NCI-H345 treated with DMSO at 0.1 percent for 48 hours (cell line): ENCODE measurements around the gene BORCS6.

ENCODE experiments used
- DNase-seq: peaks from one replicate; lab custom pipeline; 2025; ENCODE audit not compliant: unreplicated experiment; lab: John Stamatoyannopoulos, UW

Gene BORCS6

DNA sequence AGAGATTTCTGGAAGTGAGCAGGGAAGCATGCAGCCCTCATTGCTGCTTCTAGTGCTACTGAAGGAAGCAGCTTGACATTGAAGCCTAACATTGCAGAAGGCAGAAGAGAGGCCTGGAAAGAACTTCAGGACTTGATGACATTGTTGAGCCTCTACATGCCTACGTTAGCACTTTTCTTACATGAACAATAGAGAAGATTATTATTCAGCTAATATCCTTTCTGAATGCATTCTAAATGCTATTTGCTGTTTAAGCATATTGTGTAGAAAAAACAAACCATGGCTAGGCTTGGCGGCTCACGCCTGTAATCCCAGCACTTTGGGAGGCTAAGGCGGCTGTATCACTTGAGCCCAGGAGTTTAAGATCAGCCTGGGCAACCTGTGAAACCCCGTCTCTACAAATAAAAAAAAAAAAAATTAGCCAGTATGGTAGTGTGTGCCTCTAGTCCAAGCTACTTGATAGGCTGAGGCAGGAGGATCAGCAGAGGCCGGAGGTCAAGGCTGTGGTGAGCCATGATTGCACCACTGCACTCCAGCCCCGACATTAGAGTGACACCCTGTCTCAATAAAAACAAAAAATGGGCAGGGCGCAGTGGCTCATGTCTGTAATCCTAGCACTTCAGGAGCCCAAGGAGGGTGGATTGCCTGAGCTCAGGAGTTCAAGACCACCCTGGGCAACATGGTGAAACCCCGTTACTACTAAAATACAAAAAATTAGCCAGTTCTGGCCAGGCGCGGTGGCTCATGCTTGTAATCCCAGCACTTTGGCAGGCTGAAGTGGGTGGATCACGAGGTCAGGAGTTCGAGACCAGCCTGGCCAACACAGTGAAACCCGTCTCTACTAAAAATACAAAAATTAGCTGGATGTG, 22.6 kb upstream of the BORCS6 start:
- DNase-seq = no peak

DNA sequence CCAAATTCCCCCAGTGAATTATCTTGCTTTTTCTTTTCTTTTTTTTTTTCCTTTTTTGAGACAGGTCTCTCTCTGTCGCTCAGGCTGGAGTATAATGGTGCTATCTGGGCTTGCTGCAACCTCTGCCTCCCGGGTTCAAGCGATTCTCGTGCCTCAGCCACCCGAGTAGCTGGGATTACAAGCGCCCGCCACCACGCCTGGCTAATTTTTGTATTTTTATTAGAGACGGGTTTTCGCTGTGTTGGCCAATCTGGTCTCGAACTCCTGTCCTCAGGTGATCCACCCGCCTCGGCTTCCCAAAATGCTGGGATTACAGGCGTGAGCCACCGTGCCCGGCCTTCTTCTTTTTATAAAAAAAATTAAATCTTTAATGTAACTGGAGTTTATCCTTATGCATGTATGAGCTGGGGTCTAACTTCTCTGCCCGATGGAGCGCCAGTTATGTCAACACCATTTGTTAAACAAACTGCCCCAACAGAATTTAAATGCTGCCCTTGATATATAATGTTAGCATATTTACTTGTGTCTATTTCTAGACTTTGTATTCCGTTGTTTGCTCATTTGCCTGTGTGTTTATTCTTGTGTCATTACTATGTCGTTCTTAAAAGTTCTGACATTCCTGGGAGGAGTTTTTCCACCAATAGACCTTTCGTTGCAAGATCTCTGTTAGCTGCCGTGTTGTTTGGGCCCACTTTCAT, 20.9 kb upstream of the BORCS6 start:
- DNase-seq = no peak

DNA sequence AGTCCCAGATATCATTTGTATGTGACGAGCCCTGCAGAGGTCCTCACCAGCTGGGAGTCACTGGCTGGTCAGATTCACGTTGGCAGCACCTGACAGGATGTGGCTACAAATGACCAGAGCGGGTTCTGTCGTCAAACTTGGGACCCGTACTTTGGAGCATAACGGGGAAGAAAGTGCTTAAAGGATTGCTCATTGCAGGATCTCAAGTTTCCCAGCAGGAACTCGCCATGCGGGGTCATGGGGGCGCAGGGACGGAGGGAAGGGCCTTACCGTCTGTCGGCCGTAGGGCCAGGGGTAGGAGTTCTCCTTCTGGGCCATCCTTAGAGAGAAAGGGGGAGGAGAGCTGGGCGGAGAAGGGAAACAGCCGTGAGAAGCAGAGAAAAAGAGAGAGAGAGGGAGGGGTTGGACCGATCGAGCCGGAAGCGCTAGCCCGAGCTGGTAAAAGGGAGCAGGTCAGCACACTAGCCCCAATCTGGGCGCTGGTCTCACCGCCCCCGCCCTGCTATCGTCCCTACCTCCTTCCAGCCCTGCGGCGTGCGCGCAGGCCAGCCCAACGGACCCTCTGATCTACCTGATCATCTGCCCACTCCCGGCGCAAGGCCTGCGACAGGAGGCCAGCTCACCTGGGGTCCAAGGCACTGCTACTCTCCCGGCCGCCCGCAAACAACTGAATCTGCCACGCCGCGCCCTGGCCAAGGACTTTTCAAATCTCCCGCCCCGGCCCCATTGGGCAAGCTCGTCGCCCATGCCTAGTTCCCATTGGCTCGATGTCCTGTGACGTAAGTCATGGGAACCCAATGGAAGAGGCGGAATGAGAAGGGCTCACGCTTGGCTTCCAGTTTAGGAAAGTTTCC, 20.2 kb upstream of the BORCS6 start, which contains the start of gene AURKB:
Gene AURKB (minus strand): TSS at position 669 of the 854 bp plus-strand sequence. CDS start 351 bp downstream, at position 318.
- DNase-seq = peak; percentile 65

DNA sequence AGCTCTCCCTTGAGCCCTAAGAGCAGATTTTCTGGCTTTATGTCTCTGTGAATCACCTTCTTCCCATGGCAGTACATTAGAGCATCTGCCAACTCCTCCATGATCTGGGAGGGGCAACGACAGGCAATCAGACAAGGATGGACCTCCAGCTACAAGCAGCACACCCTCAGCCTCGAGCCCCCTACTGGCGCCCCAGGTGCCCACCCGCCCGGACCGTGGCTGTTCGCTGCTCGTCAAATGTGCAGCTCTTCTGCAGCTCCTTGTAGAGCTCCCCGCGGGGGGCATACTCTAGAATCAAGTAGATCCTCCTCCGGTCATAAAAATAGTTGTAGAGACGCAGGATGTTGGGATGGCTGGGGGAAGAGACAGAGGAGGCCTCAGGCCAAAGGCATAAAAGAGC, 16.6 kb upstream of the BORCS6 start:
- DNase-seq = no peak

DNA sequence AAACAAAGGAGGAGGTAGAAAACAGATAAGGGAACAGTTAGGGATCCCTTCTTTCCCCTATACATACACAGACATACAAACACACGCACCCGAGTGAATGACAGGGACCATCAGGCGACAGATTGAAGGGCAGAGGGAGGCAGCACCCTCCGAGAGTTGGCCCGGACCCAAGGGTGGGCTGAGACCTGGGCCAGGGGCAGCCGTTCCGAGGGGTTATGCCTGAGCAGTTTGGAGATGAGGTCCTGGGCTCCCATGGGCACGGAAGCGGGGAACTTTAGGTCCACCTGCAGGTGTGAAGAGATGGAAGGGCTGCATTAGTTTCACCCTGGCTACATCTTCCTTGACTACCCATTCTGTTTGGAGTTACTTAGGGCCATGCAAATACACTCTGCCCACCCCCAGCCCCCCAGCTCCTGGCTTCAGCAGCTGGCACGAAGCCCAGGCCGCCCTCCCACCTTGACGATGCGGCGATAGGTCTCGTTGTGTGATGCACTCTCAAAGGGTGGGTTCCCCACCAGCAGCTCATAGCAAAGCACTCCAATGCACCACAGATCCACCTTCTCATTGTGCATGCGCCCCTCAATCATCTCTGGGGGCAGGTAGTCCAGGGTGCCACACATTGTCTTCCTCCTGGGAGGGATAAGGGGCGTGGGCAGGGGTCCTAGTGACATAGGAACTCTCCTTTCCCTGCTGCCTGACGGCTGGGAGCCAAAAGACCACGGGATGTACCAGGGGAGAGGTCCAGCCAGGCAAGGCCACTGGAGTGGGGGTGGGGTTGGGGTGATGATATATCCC, 15.0 kb upstream of the BORCS6 start:
- no peak for DNase-seq

DNA sequence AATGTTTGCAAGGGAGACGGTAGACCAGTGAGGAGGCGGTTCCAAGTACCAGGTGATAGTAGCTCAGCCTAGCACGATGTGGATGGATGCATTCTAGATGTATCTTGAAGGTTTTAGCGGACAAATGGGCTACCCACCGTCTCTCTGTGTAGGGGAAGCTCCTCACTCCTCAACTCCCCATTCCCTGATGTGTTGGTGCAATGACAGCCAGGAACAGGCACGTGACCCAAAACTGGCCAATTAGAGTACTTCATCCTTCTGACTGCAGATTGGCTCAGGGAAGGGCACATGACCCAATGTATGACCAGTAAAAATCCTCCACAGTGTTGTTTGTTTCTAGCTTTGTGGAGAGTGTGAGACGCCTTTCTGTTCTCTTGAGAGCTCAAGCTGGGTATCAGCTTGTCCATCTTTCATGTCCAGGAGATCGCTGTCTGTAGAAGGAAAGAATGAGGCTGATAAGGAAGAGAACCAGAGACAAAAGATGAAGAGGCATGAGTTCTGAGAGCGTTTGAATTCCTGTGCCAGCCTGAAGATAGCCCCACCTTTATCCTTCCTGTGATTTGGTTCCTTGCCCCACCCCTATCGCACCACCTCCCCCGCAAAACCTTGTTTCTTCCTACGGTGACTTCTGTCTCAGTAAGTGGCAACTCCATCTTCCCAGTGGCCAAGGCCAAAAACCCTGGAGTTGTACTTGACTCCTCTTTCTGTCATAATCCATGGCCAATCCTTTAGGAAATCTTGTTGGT, 2.3 kb upstream of the BORCS6 start:
- peak; percentile 90 for DNase-seq

DNA sequence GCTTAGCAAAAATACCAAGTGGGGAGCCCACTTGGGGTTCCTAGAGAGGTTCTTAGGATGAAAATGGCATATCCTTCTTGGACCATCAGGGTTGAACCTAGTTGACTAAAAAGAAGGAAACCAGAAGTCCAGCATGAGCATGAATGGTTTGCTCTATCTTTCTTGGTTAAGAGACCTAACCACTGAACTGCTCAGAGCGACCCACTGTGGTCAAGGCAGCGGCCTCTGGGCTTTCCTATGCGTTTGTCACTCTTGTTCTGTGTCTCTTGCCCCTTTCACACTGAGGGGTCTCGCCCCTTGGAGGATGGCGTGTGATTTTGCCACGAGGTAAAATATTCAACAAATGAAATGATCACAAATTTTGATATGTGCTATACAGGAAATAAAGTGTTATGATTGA, 526 bp upstream of the BORCS6 start:
- no peak for DNase-seq

DNA sequence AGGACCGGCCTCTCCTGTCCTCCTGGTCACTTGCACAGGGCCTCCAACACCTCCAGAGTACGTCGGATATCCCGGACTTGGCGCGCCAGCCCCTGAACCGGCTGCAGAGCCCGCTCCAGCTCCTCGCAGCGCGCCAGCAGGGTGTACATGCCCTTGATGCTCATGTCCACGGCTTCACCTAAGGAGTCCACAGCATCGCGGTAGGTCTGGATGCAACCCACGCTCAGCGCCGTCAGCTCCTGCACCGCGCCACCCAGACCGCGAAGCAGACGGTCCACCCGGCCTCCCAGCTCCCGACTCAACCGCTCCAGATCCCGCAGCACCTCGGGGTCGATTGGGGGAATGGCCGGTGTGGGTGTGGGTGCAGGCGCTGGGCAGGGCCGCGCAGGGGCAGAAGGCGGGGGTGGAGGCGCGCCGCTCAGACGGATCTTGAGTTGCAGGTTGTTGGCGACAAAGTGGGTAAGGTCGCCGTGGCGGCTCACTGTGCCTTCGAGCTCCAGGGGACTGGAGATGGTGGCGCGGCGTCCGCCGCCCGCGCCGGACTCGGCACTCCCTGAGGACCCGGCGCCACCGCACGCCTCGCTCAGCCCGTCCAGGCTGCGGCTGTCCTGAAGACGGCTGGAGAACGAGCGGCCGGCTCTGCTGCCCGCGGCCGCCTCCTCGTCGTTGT, 804 bp downstream of the BORCS6 start:
- no peak for DNase-seq

DNA sequence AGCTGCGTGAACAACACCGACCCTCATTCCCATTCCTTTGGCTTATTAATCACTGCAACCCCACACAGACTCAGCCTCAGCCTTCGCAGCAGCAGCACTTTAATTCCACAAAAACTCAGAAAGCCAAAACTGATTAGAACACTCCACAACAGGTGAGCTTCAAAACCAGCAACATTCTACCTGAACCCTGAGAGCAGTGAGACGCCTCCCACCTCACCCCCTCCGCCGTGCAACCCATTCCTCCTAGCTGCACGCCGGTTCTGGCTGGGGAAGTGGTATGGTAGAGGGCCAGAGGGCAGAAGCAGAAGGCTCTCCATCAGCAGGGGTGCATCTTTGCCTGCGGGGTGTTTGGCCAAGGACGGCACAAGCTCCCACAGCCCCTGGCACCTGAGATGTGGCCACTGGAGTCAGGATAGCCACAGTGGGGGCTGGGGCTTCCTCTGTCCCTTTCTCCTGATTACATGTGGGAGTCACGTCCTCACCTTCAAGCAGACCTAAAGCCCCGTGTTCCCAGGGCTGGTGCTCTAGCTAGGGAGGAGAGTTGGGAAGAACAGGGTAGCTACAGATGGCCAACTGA, 1.6 kb downstream of the BORCS6 start:
- no peak for DNase-seq

DNA sequence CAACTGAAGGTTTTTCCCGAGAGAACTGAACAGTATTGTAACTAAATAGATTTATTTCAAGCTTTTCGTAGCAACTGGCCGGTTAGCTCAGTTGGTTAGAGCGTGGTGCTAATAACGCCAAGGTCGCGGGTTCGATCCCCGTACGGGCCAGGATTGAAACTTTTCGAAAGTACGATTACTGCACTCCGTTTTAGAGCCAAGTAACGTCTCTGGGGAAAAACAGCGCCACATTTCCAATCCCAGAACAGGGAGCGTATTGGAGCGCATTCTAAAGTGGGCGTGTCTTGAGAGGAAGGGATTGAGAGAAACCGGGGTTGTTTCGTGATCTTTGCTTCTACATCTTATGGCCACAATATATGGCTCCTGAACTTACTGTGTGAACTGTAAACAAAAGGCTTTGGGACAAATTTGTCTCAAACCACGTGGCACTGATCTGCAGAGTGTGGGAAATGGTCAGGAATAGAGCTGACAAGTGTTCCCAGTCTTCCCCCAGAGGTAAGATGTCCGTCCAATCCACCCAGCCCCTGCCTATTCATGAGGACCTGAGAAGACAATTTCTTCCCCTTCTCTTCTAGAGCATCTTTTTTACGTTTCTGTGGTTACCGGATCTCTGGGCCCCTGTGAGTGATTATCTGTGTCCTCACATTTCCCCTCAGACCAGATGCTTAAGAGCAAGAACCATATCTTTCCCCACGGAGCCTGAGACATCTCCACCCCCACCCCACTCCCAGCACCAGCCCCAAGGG, 2.3 kb downstream of the BORCS6 start:
- DNase-seq = peak; percentile 87

DNA sequence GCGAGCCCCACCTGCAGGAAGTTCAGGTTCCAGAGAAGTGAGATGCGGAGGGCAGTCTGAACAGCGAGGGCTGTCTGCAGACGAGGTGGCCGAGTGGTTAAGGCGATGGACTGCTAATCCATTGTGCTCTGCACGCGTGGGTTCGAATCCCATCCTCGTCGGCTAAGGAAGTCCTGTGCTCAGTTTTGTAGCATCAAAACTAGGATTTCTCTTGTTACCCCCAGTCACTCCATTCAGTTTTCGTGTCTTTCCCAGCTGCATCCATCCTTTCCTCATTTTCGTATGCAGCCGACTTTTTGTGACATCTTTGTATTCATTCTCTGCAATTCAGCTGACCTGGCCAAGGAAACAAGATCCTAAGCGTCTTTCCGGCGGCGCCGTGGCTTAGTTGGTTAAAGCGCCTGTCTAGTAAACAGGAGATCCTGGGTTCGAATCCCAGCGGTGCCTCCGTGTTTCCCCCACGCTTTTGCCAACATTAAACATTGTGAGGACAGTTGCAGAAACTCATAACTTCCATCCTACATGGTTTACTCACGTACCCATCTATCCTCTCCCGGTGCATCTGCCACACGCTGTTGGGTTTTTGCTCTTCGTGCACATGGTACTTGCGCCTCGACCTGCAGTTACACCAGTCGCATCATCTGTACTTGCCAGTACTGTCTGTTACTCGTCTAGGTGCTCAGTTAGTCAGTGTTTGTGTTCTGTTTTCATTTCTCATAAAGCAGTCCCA, 3.0 kb downstream of the BORCS6 start:
- peak; percentile 71 for DNase-seq

DNA sequence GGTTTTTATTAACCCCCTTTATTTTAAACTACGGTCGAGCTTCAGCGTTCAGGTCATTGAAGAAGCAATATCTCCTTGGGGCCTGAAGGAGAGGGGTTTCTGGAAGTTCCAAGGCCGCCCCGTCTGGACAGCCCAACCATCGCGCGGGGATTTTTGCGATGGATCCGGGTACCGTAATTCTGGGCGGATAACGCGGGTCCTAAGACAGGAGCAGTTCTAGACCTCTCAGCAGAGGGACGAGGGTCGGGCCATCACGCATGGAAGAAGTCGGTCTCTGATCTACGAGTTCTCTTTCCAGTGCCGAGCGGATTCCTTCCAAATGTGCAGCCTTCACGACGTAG, 3.6 kb downstream of the BORCS6 start:
- no peak for DNase-seq

DNA sequence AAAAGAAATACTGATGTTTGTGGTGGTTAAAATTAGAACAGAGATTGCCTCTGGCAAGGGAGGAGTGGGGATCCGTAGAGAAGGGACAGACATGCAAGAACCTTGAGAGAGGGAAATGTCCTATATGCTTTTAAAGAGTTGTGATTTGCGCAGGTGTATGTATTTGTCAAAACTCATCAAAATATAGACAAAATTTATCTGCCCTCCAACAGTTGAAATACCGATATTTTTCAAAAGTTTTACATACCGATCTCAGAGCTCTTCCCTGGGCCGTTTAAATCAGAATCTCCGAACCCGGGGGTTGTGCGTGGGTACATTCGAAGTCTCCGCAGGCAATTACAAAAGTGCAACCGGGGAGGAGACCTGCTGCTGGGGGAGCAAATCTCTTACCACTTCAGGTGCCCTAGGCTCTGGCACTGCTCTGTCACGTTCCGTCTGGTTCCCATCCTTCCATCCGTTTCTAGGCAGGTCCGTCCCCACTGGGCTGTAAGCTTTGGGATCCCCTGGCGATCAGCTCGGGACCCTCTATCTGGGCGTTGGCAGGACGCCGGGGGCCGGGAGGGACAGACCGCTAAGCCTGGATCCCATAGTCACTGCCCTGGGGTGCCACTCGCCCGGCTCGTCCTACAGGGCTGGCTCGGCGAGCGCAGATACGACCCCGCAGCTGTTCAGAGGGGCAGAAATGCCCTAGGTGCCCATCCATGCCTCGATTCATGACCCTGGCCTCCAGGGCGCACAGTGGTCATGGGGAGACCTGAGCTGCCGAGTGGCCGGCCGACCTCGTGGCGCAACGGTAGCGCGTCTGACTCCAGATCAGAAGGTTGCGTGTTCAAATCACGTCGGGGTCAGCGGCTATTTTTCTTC, 4.2 kb downstream of the BORCS6 start:
- DNase-seq = peak; percentile 63

DNA sequence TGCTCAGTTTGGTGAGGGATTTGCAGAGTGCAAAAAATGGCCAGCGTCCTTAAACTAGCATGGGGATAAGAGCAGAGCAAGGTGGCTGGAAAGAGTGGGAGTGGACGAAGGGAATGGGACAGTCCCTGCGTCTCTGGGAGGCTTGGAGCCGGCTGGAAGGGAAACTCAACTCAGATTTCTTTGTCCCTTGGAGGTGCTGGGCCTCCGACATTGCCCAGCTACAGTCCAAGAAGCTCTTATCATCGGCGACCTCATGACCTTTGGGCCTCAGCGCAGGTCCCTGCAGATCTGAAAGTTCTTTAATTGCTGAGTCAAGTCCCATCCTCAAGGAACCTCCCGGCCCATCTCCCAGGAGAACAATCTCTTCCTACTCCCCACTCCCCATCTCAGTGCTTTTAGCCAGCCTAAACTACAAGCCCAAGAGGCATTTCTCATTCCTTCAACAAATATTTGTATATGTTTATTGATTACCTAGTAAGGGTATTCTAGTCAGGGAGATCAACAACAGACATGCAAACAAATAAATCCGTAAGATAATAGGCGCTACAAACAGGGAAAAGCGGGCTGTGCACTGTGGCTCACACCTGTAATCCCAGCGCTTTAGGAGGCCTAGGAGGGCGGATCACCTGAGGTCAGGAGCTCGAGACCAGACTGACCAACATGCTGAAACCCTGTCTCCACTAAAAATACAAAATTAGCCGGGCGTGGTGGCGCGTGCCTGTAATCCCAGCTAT, 12.8 kb downstream of the BORCS6 start:
- no peak for DNase-seq

DNA sequence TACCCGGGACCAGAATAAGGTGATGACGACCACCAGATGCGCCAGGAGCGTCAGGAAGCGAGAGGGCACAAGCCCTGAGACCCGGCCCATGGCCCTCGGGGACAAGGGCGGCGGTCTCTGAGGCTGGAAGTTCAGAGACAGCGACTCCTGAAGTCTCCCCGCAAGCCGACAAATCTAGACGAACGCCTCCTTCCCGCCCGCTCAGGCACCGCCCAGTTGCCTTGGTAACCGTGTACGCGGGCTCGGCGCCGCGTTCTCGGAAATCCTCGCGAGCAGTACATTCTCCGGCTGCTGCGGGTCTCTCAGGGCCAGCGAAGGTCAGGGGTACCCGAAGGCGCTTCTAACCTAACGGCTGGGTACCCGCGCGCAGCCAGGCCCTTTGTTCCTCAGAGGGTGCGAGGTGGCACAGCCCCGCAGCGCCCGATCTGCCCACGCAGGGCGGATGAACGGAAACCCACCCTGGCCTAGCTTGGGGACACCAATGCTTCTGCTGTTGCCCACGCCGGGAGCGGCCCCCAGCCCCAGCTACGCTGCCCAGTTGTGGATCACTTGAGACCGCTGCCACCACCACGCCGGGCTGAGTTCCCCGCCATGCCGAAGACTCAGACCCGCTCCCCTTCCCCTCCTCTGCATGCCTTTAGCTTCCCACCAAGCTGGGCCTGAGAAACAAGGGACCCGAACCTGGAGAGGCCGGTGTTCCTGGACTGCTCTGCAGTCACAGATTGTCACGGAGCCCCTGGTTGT, 13.6 kb downstream of the BORCS6 start, which contains the start of gene TMEM107:
Gene TMEM107 (minus strand): TSS at position 184 of the 744 bp plus-strand sequence. CDS start 94 bp downstream, at position 90.
- peak; percentile 64 for DNase-seq
